ENCODE results near the gene ZFC3H1.

DNA sequence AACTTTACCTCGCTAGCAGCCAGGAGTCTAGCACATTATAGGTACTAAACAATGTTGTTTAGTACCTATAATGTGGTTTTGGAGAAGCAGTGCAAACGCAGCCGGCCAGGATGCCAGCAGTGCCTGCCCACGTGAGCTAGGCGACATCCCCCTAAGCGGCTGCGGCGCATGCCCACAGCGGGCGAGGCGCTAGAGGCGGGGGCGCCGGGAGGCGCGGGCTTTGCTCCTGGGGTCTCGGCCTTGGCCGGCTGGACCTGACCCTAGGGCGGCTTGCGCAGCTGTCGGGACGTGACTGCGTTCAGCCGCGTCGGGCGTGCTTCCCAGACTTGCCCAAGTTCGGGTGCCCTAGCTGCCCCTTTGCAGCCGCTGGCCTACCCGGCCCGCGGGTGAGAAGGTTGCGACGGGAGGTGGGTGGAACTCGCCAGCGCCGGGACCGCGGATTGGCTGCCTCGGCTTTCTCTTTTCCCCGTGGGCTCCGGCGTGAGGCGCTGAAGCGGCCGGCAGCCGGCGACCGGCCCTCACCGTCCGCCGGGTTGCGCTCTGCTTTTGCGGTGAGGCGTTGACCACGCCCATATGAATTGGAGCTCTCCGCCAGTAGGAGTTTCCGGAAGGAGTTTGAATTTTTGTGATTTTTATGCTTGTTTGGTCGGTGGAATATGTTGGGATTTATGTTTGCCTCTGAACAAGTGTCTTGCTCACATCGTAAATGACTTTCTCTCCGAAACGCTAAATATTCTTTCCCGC, 22.4 kb upstream of the ZFC3H1 start, which contains the start of gene TMEM19:
- TF ChIP-seq POLR2AphosphoS5 (IDR thresholded peaks at IDR 0.05; ENCODE audit: low read depth, low read length) (peak; percentile 85), EZH2phosphoT487 (IDR thresholded peaks at IDR 0.05; ENCODE audit: borderline replicate concordance) (no peak), RAD21 (IDR thresholded peaks at IDR 0.05; ENCODE audit: low read depth) (peak; percentile 67)
- TF ChIP-seq, protein P1, sequence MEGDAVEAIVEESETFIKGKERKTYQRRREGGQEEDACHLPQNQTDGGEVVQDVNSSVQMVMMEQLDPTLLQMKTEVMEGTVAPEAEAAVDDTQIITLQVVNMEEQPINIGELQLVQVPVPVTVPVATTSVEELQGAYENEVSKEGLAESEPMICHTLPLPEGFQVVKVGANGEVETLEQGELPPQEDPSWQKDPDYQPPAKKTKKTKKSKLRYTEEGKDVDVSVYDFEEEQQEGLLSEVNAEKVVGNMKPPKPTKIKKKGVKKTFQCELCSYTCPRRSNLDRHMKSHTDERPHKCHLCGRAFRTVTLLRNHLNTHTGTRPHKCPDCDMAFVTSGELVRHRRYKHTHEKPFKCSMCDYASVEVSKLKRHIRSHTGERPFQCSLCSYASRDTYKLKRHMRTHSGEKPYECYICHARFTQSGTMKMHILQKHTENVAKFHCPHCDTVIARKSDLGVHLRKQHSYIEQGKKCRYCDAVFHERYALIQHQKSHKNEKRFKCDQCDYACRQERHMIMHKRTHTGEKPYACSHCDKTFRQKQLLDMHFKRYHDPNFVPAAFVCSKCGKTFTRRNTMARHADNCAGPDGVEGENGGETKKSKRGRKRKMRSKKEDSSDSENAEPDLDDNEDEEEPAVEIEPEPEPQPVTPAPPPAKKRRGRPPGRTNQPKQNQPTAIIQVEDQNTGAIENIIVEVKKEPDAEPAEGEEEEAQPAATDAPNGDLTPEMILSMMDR (IDR thresholded peaks at IDR 0.05 in 2 of 3, conservative IDR thresholded peaks at IDR 0.05 in 1 of 3; ENCODE audit: borderline replicate concordance in 1 of 3, insufficient read depth in 1 of 3, low read depth in 2 of 3, low read length in 2 of 3): peak in 2 of 3 experiments; percentile 35 to 41; a peak in 4 of 6 replicates

Measured in HCT116 (cell line).